Cortex of kidney (tissue), 1 donor: ENCODE results near the gene CTCFL.

Source experiments
- DNase-seq: peaks from one replicate; lab custom pipeline; 2025; lab: John Stamatoyannopoulos, UW

The CTCFL gene

GRCh38 chr20:57524511-57525176 lies at the start of gene CTCFL:
TSS of gene CTCFL (minus strand) at chr20:57525140. CDS start at chr20:57524205, 935 bp downstream.
- no peak for DNase-seq

DNA sequence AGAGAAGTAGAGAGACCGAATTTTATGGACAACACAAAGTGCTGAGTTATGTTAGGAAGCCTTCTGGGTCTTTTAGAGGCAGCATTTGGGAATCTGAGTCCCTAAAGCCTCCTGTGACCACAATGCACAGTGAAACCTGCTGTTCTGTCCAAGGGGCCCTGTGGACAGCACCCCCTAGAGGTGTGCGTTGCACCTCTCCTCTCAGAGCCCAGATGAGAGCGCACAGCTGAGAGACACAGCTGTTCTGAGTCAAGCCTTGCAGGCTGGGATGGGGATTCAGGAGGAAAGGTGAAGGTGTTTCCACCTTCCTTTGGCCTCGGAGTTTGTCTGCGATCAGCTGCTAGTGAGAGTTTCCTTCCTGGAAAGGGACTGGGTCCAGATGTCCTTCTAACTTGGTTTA lies 49.0 kb upstream of the CTCFL start:
- DNase-seq = no peak

DNA sequence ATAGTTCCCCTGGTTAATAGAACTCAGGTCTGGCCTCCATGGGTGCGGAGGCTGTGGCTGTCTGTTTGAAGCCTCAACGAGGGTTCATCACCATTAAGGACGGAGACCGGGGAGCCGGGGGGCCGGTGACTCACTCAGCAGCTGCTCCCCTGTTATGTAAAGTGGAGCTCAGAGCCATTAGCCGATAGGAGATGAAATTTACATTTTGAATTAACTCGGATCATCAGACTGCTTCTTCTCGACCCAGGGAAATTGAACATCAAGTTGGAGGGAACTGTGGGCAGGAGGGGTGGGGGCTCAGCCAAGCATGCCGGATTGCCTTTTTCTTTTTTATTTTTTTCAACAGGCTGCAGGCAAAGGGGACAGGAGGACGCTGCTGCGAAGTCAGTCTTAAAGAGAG lies 48.3 kb upstream of the CTCFL start:
- no peak for DNase-seq

DNA sequence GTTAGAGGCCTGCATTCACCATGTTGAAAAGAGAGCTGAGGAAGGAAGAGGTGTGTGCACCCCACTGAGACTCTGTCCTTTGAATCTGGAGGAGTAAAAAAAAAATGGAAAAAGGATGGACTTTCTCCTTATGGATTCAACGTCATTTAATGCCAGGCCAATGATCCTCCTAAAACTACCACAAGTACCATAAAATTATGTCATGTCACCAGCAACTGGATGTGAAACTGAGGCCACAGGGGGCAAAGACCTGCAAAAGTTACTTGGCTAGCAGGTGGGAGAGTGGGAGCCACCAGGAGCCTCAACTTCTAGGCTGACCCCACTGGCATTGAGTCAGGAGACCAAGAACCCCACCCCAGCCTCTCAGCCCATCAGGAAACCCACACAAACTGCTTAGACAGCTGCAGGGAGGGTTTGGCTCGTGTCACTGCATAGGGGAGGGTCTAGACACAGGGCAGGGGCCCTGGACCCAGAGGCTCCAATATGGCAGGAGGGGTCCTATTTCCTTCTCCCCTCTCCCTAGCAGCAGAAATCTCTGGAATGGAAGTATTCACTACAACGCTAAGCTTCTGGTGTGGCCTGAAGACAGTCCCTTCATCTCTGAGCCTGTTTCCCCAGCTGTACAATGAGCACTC lies 47.0 kb upstream of the CTCFL start:
- no peak for DNase-seq

DNA sequence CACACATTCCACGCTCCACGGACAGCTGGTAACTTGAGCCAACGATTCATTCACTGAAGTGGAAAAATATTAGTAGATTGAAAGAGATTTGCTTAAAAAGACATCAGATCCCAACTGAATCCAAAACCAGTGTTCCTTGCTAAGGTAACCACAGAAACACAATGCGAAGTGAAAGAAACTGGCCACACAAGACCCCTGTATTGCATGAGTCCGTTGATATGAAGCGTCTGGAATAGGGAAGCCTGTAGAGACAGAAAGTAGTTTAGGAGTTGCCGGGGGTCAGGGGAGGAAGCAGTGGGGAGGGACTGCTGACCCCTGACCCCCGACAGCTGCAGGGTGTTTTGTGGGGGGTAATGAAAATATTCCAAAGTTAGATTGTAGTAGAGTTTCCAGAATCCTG lies 46.0 kb upstream of the CTCFL start:
- no peak for DNase-seq

- DNase-seq = no peak
Observed at GRCh38 chr20:57570145-57570850, 45.4 kb upstream of the CTCFL start.

- DNase-seq = no peak
Observed at GRCh38 chr20:57568960-57569359, 44.0 kb upstream of the CTCFL start.

DNA sequence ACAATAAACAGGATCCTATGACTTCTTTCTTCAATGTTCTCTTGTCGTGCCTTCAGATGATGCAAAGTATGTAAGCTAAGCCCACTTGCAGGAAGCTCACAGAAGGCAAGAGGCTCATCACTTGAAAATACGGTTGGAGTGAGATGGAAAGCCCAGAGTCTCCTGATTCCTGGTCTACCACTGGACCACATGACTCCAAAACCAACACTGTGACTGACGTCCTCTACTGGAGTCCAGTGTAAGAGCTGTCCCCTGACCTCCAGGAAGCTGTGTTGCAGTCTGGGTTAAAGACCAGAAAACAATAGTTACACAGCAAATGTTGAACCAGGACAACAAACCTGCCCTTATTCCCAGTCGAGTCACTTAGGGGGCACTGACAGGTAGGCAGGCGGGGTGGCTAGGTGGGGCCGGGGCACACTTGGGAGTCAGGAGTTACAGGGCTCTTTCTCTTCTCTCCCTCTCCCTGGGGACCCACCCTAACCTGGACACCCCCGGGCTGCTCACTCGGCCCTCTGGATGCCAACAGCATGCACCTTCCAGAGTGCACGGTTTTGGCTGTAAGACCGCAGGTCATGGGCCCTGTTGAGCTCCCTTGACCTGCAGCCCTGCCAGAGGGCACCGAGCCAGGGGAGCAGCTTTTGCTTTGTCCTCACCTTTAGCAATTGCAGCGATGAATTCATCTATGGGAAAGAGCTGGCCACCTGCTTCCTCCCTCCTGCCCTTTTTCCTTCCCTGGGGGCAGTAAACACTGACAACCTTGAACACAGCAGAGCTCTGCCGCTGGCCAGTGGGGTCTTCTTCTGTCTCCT lies 43.4 kb upstream of the CTCFL start:
- no peak for DNase-seq

GRCh38 chr20:57567471-57568079 lies 42.6 kb upstream of the CTCFL start:
- no peak for DNase-seq

DNA sequence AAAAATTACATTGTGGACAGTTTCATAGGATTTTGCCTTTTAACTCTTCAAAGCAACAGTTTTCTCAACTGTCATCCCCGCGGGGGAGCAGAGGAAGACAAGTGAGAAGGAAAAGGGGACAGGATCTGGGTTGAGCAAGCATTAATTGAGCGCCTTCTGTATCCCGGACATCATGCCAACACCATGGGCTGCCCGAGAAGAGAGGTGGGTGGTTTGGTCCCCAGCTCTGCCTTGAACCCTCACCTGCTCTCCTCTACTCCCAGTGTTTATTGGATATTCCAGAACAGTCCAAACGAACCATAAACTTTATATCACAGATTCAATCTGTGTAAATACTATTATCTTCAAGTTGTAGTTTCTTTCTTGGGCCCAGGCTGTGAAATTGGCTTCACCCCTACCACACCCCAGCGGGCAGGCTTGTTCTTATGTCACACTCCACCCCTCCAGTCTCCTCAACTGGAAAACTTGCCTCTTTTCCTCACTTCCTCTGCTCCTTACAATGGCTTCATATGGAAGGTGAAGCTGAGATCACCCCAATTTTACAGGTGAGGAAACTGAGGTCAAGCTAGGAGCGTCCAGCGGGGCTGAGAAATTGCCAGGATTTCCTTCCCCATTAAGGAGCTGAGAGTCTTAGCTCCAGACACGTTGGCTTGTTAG lies 42.0 kb upstream of the CTCFL start:
- DNase-seq = no peak

- DNase-seq = no peak
Observed at GRCh38 chr20:57566399-57566798, 41.5 kb upstream of the CTCFL start.

GRCh38 chr20:57564951-57565642 lies 40.2 kb upstream of the CTCFL start:
- DNase-seq = no peak

GRCh38 chr20:57564180-57564802 lies 39.4 kb upstream of the CTCFL start:
- no peak for DNase-seq

- no peak for DNase-seq
Observed at GRCh38 chr20:57563522-57563921, 38.6 kb upstream of the CTCFL start.

DNA sequence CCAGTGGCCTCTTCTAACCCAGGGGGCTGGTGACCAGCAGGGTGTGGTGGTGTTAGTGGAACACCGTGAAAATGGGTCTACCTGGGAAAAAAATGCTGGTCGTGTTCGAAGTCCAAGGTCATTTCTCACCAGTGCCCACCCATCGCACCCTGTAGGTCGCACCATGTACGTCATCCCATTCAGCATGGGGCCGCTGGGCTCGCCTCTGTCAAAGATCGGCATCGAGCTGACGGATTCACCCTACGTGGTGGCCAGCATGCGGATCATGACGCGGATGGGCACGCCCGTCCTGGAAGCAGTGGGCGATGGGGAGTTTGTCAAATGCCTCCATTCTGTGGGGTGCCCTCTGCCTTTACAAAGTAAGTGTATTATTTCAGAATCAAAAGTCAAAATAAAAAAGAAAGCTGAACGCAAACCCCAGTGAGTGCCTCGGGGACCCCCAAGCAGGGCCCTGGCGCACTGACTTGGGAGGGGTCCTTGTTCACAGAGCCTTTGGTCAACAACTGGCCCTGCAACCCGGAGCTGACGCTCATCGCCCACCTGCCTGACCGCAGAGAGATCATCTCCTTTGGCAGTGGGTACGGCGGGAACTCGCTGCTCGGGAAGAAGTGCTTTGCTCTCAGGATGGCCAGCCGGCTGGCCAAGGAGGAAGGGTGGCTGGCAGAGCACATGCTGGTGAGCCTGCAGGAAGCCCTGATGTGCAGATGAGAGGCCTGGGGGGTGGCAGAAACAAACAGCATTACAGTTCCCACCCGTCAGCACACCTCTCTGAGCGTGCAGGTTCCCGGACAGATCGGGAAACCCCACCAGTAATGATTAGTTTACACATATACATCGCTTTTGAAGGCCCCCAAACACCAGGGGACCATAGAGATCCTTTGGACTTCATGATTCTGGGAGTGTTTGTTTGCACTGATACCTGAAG lies 37.9 kb upstream of the CTCFL start:
- DNase-seq = no peak

GRCh38 chr20:57561356-57562279 lies 36.7 kb upstream of the CTCFL start:
- no peak for DNase-seq

GRCh38 chr20:57560554-57561355 lies 35.8 kb upstream of the CTCFL start, which contains the start of gene PCK1:
TSS of gene PCK1 (plus strand) at chr20:57561110. CDS start at chr20:57561412, 302 bp downstream.
- no peak for DNase-seq
